Measurements from ENCODE around the gene CDKN1B.

DNA sequence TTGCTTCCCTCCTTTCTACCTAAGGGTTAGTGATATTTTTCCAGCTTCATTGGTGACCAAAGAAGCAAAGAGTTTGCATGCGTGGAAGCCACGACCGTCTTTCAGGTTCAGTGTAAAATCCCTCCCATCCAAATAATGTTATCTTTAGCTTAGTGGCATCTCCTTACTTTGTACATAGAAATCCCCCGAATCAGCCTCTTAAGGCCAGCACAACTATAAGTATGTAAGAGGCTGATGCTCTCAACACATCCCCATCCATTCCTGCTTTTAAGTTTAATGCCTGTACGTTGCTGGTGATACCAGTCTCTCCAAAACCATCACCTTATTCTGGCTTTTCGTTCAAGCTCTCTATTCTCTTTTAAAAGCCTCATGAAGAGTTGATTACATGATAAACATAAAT, 14.6 kb downstream of the CDKN1B start:
- TF ChIP-seq, protein P1, sequence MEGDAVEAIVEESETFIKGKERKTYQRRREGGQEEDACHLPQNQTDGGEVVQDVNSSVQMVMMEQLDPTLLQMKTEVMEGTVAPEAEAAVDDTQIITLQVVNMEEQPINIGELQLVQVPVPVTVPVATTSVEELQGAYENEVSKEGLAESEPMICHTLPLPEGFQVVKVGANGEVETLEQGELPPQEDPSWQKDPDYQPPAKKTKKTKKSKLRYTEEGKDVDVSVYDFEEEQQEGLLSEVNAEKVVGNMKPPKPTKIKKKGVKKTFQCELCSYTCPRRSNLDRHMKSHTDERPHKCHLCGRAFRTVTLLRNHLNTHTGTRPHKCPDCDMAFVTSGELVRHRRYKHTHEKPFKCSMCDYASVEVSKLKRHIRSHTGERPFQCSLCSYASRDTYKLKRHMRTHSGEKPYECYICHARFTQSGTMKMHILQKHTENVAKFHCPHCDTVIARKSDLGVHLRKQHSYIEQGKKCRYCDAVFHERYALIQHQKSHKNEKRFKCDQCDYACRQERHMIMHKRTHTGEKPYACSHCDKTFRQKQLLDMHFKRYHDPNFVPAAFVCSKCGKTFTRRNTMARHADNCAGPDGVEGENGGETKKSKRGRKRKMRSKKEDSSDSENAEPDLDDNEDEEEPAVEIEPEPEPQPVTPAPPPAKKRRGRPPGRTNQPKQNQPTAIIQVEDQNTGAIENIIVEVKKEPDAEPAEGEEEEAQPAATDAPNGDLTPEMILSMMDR (IDR thresholded peaks at IDR 0.05 in 2 of 3, conservative IDR thresholded peaks at IDR 0.05 in 1 of 3; ENCODE audit: borderline replicate concordance in 1 of 3, insufficient read depth in 1 of 3, low read depth in 2 of 3, low read length in 2 of 3), result no peak
- TF ChIP-seq, protein P2, sequence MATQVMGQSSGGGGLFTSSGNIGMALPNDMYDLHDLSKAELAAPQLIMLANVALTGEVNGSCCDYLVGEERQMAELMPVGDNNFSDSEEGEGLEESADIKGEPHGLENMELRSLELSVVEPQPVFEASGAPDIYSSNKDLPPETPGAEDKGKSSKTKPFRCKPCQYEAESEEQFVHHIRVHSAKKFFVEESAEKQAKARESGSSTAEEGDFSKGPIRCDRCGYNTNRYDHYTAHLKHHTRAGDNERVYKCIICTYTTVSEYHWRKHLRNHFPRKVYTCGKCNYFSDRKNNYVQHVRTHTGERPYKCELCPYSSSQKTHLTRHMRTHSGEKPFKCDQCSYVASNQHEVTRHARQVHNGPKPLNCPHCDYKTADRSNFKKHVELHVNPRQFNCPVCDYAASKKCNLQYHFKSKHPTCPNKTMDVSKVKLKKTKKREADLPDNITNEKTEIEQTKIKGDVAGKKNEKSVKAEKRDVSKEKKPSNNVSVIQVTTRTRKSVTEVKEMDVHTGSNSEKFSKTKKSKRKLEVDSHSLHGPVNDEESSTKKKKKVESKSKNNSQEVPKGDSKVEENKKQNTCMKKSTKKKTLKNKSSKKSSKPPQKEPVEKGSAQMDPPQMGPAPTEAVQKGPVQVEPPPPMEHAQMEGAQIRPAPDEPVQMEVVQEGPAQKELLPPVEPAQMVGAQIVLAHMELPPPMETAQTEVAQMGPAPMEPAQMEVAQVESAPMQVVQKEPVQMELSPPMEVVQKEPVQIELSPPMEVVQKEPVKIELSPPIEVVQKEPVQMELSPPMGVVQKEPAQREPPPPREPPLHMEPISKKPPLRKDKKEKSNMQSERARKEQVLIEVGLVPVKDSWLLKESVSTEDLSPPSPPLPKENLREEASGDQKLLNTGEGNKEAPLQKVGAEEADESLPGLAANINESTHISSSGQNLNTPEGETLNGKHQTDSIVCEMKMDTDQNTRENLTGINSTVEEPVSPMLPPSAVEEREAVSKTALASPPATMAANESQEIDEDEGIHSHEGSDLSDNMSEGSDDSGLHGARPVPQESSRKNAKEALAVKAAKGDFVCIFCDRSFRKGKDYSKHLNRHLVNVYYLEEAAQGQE (IDR thresholded peaks at IDR 0.05; ENCODE audit: low read depth), result no peak
- TF ChIP-seq POLR2A (IDR thresholded peaks at IDR 0.05; ENCODE audit: borderline replicate concordance, extremely low read depth, insufficient read depth, insufficient read length), result no peak
- no peak for TF ChIP-seq SP1 (IDR thresholded peaks at IDR 0.05; ENCODE audit: low read depth)
- TF ChIP-seq, protein P3, sequence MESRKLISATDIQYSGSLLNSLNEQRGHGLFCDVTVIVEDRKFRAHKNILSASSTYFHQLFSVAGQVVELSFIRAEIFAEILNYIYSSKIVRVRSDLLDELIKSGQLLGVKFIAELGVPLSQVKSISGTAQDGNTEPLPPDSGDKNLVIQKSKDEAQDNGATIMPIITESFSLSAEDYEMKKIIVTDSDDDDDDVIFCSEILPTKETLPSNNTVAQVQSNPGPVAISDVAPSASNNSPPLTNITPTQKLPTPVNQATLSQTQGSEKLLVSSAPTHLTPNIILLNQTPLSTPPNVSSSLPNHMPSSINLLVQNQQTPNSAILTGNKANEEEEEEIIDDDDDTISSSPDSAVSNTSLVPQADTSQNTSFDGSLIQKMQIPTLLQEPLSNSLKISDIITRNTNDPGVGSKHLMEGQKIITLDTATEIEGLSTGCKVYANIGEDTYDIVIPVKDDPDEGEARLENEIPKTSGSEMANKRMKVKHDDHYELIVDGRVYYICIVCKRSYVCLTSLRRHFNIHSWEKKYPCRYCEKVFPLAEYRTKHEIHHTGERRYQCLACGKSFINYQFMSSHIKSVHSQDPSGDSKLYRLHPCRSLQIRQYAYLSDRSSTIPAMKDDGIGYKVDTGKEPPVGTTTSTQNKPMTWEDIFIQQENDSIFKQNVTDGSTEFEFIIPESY (IDR thresholded peaks at IDR 0.05; ENCODE audit: extremely low read depth, insufficient replicate concordance, low read length), result no peak
- TF ChIP-seq POLR2AphosphoS5 (IDR thresholded peaks at IDR 0.05; ENCODE audit: low read depth, low read length), result no peak
- TF ChIP-seq, protein P4, sequence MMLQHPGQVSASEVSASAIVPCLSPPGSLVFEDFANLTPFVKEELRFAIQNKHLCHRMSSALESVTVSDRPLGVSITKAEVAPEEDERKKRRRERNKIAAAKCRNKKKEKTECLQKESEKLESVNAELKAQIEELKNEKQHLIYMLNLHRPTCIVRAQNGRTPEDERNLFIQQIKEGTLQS (IDR thresholded peaks at IDR 0.05), result no peak
- TF ChIP-seq SRF (IDR thresholded peaks at IDR 0.05; ENCODE audit: low read depth), result no peak
- TF ChIP-seq ELF1 (IDR thresholded peaks at IDR 0.05; ENCODE audit: borderline replicate concordance, low read depth), result no peak
- no peak for TF ChIP-seq ZFX (IDR thresholded peaks at IDR 0.05)
- TF ChIP-seq EZH2 (IDR thresholded peaks at IDR 0.05), result no peak
- TF ChIP-seq RAD21 (IDR thresholded peaks at IDR 0.05; ENCODE audit: low read depth), result no peak
